Activated T-cell treated with anti-CD3 and anti-CD28 coated beads for 4 hours (primary cell): ENCODE data around the gene PHACTR1.

Source experiments
- DNase-seq: peaks from one replicate; pipeline ENCODE4 v3.0.0-alpha.2; 2020

PHACTR1 gene

DNA sequence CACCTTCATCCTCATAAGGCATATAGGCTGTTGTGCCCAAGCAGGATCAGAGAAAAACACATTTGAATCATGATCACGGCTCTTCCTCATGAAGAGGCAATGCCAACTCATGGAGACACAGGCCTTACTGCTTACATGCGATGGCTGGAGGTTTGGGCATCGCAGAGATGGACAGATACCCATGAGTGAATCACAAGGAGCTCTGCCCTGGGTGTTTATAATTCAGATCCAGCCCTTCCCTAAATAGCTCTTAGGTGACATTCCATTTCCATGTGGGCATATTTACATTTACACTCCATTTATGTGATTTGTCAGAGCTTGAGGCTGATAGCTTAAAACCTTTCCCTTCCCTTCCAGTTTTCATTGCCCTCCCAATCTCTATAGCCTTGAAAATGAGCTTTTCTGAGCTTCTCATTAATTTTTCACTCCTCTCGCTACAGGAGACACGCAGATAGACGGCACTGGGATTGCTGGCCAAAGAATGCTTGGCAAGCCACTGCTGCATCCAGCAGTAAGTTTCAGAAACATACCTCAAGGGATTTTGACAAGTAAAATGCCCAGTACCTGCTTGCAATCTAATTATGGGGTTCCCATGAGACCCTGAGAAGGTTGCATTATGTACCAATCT, 362.6 kb downstream of the PHACTR1 start:
- DNase-seq, result no peak

GRCh38 chr6:13080462-13081188, 364.1 kb downstream of the PHACTR1 start:
- no peak for DNase-seq

DNA sequence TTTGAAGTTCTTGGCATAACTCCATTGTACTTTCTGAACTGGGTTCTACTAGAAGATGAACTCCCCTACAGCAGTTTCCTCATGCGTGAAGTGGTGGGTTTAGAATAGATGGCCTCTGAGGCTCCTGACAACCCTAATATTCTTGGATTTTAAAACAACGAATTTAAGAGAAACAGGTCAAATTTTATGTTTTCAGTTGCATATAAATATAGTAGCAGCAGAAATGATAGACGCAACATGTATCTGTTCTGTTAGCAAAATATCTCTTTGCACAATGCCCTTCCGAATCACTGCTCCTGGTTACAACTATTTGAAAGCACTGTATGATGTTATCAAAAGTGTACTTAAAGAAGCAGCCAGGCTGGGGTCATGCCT, 364.6 kb downstream of the PHACTR1 start:
- DNase-seq, result no peak

DNA sequence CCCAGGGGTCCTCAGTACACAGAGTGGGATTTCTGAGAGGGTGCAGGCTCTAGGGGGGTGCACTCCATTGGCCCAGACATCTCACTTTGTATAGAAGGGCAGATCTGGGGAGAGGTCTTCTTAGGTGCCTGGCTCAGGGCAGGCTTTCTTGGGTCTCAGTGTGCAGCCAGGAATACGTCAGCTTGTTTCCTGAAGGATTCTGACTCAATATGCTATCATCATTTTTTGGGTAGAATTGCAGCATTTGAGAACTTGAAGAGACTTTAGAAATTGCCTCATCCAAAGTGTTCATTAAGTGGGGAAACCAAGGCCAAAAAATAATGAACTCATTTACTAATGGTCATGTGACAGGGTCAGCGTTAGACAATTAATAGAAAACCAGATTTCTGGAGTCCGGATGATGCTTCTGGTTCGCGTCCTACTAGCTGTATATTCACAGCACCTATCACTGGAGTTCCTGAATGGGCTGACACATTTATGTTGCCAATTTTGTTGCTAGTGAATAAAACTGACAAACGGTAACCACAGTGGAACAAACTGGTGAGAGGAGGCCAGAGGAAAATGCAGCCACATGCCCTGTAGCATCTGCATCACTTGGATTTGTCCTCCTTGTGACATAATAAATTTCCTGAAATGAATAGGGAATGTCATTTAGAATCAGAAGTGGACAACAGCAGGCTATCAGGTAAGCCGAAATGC, 372.9 kb downstream of the PHACTR1 start:
- DNase-seq, result no peak

GRCh38 chr6:13091192-13091591, 374.6 kb downstream of the PHACTR1 start:
- no peak for DNase-seq

GRCh38 chr6:13094781-13095425, 378.3 kb downstream of the PHACTR1 start:
- no peak for DNase-seq

- DNase-seq, result no peak
Observed at GRCh38 chr6:13096084-13096483, 379.5 kb downstream of the PHACTR1 start.

DNA sequence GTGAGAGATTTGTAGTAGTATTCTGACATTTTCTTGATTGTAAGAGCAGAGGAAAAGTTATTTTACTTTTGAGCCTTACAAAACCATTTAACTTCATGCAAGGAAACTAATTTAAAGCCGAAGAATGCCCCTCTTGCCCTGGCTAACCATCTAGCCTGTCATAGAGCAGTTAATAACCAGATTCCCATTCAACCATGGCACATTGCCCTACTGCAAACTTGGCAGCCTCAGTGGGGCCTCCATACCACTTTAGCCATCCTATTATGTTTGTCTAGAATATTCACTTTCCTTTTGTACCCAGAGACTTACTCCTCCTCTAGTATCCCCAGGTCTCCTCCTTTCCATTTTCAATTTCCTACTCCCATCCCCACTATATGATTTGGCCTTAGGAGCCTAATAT, 380.9 kb downstream of the PHACTR1 start:
- DNase-seq, result no peak

DNA sequence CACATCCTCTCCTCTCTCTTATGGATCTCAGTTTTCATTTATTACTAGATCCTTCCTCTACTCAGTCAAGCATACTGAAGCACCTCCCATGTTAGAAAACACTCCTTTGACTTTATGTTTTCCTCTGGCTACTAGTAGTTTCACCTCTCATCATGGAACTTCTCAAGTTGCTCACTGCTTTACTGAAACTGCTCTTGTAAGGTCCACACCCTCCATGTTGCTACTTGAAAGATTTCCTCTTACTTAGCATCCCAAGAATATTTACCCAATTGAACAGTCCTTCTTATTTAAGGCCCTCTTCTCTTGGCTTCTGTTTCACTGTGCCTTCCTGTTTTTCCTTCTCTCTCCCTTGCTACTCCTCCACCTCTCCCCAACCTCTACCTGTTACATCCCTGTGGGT, 381.4 kb downstream of the PHACTR1 start:
- DNase-seq, result no peak

GRCh38 chr6:13098793-13099570, 382.4 kb downstream of the PHACTR1 start:
- no peak for DNase-seq

DNA sequence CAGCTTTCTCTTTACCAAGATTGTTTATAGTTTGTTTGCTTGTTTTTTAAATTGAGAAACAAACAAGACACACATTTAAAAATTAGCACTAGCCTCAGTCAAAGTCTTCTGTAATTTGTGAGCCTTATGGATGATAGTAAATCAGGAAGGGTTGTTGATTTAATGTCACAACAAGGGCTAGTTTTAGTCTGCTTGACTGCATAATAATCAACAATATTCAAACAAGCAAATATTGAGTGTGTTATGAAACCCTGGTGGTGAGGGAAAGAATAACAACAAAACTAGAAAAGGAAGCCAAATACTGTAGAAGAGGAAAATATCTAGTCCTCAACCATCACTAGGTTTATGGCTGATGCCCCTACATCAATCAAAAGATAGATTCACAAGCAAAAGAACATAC, 383.2 kb downstream of the PHACTR1 start:
- no peak for DNase-seq

GRCh38 chr6:13101409-13101808, 384.8 kb downstream of the PHACTR1 start:
- DNase-seq, result no peak

- no peak for DNase-seq
Observed at GRCh38 chr6:13101985-13102384, 385.4 kb downstream of the PHACTR1 start.

GRCh38 chr6:13103169-13103568, 386.6 kb downstream of the PHACTR1 start:
- no peak for DNase-seq

DNA sequence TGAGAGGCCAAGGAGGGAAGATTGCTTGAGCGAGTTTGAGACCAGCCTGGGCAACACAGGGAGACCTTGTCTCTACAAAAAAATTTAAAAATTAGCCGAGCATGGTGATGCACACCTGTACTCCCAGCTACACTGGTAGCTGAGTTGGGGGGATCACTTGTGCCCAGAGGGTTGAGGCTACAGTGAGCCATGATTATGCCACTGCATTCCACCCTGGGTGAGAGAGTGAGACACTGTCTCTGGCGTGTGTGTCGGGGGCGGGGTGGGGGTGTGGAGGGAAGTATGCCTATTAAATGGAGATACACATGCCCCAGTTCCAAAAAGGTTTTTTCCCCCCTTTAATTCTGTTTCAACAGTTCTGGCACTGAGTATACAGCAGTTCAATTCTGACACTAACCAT, 388.6 kb downstream of the PHACTR1 start:
- no peak for DNase-seq

DNA sequence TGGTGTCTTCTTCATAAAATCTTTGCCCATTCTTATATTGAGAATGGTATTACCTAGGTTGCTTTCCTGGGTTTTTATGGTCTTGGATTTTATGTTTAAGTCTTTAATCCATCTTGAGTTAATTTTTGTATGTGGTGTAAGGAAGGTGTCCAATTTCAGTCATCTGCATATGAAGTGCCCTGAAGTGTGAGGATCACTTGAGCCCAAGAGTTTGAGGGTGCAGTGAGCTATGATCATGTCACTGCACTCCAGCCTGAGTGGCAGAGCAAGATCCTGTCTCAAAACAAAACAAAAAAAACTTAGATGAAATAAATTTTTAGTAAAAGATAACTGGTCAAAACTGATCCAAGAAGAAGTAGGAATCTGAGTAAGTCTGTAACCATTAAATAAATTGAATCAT, 396.4 kb downstream of the PHACTR1 start:
- no peak for DNase-seq

- DNase-seq, result no peak
Observed at GRCh38 chr6:13113376-13113775, 396.8 kb downstream of the PHACTR1 start.

DNA sequence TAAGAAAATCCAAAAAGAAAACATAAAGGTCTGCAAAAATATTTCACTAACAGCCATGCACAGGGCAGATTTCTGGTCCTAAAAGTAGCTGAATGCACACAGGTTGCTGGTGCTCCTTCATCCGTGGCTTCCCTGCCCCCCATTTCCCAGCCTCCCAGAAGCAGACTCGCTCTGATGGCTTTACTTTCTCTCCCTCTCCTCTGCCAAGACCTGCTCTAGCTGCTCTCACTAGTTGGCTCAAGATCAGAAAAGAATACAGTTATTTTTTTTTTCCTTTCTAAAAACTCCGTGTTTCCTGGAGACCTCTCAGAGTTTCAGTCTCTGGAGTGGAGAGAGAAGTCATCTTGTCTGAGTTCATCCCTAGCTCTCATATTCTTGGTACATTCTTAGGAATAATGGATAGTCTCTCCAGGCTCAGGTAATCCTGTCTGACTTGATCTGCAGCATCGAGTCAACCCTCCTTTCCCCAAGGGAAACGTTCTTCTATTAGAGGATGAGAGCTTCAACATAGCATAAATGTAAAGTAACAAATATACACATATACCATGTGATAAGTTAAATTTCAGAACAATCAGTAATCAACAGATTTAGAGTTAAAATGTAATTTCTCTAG, 397.5 kb downstream of the PHACTR1 start:
- DNase-seq, result no peak

GRCh38 chr6:13116155-13116554, 399.6 kb downstream of the PHACTR1 start:
- no peak for DNase-seq

- DNase-seq, result no peak
Observed at GRCh38 chr6:13117570-13117969, 401.0 kb downstream of the PHACTR1 start.

GRCh38 chr6:13119549-13119948, 403.0 kb downstream of the PHACTR1 start:
- no peak for DNase-seq
